Stomach (tissue), 9 donors: ENCODE measurements around the gene FRMD1. TPM values are rescaled to one million over a fixed set of nuclear protein-coding genes. Genes with fewer than 3 reads are reported as not detected.

Source experiments
- DNase-seq, 2 donors: peaks; one replicate each; pipeline versions ENCODE4 v3.0.0 to v3.0.0-alpha.2; 2013 to 2019
- H3K27ac ChIP-seq, 5 donors: fragments of 200-600 bp in 4 of 5; sonication (generic) in 4 of 5; one replicate each; pipeline ENCODE4 v1.5.1; 2013 to 2019; ENCODE audit warnings: mild to moderate bottlenecking in 1 of 5, moderate library complexity in 1 of 5
- H3K27me3 ChIP-seq, 3 donors: fragments of 200-600 bp; sonication (generic); one replicate each; pipeline ENCODE4 v1.5.1; 2017 to 2019; ENCODE audit warnings: mixed run types in 1 of 3
- H3K36me3 ChIP-seq, 4 donors: fragments of 200-600 bp; sonication (generic); 1 replicate in 3 of 4; 2 replicates in 1 of 4; pipeline ENCODE4 v1.5.1; 2016 to 2019
- H3K4me1 ChIP-seq, 4 donors: fragments of 200-600 bp; sonication (generic); one replicate each; pipeline ENCODE4 v1.5.1; 2016 to 2019
- H3K4me3 ChIP-seq, 4 donors: fragments of 200-600 bp; sonication (generic) in 3 of 4; one replicate each; pipeline ENCODE4 v1.5.1; 2016 to 2019; ENCODE audit warnings: mild to moderate bottlenecking in 1 of 4
- H3K9me3 ChIP-seq, 4 donors: fragments of 200-600 bp; sonication (generic); one replicate each; pipeline ENCODE4 v1.5.1; 2016 to 2019
- EP300 ChIP-seq: sonication (generic); formaldehyde crosslinking; IDR thresholded peaks from one replicate; pipeline ENCODE4 v1.6.1; 2017; ENCODE audit warnings: antibody characterized with exemption
- POLR2A ChIP-seq, 4 donors: fragments of 450-650 bp; IDR thresholded peaks; one replicate each; pipeline ENCODE4 v1.6.1; 2016; ENCODE audit warnings: antibody characterized with exemption in 4 of 4, control low read depth in 2 of 4, mild to moderate bottlenecking in 1 of 4, moderate library complexity in 1 of 4
- POLR2AphosphoS5 ChIP-seq, 3 donors: sonication (generic); formaldehyde crosslinking; IDR thresholded peaks; one replicate each; pipeline ENCODE4 v1.6.1; 2016; ENCODE audit warnings: antibody characterized with exemption in 3 of 3
- WGBS, 5 donors: extraction: QIAGEN DNeasy Blood & Tissue Kit in 3 of 5; methylation state at CpG; one replicate each; pipeline versions ENCODE4 v1.1.5 to v1.1.7; 2013 to 2018; 5-methylcytosine and 5-hydroxymethylcytosine counted together
- intact Hi-C: fragments of 100-400 bp; cut with DNase I; formaldehyde crosslinking; loops from one replicate; pipeline ENCODE4 v1.15.1; 2023; ENCODE audit warnings: low total_unique reads
- polyA plus RNA-seq, 3 donors: library from polyadenylated mRNA; stranded (reverse); fragments of 200-250 nt; gene quantifications; one replicate each; pipeline ENCODE4 v1.2.3, GENCODE V29; 2013
- total RNA-seq, 5 donors: library from RNA; depleted of rRNA; stranded (reverse); fragments of >200 nt; gene quantifications; one replicate each; pipeline versions ENCODE4 v1.1.0 to v1.2.3, GENCODE V29; 2014 to 2016
- TF ChIP-seq, protein P1 (sequence below), 7 experiments: fragments of 450-650 bp in 4 of 7; fragments of 200-600 bp in 3 of 7; sonication (generic) in 3 of 7; IDR thresholded peaks; one replicate each; pipeline ENCODE4 v1.5.1; 2016 to 2019; ENCODE audit warnings: antibody characterized with exemption in 7 of 7, control low read depth in 2 of 7, mild to moderate bottlenecking in 1 of 7
- donor health status: healthy with polysubstance abuse.
- donor health status: Bipolar disorder and iron deficiency.
- donor health status: healthy.

Gene FRMD1
- total and polyA plus RNA-seq, 8 donors = 0.43 to 42.9 (median 7.7) TPM

DNA sequence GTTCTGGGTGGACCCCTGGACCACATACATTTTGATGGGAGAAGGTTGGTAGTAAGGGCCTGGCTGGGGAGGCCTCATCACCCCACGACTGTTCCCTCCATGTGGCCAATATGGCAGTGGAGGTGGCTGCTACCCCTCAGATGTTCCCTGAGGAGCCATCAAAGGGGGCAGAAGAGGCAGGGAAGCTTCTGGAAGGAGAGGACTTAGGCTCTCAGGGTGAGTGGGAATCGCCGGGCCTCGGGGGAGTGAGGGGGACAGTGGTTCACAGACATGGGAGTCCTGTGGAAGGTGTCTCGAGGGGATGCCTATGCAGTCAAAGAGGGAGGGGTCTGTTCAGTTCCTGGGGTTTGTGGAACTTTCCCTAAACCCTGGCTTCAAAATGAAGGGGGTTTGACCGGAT, 32.9 kb upstream of the FRMD1 start:
- WGBS, 5 donors = 85 to 94% (median 90%) methylated on average over 6 of the region's 6 CpGs
- Histone ChIP-seq H3K27me3 (no peaks in the 10 kb centered on the region), H3K4me1 (peaks cover 0 to 13% (median 4%) of the 10 kb centered on the region in 4 donors), H3K36me3 (no peaks in the 10 kb centered on the region), H3K9me3 (no peaks in the 10 kb centered on the region), H3K27ac (no peak overlapping the region), H3K4me3 (no peak overlapping the region)
- intact Hi-C loops = no loop called here
- DNase-seq = no peak
- TF ChIP-seq POLR2AphosphoS5 (IDR thresholded peaks at IDR 0.05) (no peak), POLR2A (IDR thresholded peaks at IDR 0.05) (no peak), EP300 (no peak)
- TF ChIP-seq, protein P1, sequence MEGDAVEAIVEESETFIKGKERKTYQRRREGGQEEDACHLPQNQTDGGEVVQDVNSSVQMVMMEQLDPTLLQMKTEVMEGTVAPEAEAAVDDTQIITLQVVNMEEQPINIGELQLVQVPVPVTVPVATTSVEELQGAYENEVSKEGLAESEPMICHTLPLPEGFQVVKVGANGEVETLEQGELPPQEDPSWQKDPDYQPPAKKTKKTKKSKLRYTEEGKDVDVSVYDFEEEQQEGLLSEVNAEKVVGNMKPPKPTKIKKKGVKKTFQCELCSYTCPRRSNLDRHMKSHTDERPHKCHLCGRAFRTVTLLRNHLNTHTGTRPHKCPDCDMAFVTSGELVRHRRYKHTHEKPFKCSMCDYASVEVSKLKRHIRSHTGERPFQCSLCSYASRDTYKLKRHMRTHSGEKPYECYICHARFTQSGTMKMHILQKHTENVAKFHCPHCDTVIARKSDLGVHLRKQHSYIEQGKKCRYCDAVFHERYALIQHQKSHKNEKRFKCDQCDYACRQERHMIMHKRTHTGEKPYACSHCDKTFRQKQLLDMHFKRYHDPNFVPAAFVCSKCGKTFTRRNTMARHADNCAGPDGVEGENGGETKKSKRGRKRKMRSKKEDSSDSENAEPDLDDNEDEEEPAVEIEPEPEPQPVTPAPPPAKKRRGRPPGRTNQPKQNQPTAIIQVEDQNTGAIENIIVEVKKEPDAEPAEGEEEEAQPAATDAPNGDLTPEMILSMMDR (IDR thresholded peaks at IDR 0.05) = no peak

DNA sequence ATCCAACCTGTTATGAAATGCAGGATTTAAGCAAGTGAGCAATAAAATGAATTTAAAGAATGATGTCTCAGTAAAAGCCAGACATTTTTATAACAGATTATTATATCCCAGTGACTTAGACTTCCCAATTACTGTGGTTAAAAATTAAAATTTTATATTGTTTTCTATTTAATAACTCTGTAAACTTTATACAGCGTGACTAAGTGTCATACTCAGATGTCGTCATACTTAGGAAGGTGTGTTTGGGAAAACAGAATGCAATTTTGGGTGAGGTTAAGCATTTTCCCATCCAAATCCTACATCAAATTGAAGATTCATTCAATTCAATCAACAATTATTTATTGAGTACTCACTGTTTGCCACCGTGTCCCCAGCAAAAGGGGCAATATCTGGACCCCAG, 31.4 kb upstream of the FRMD1 start:
- Histone ChIP-seq H3K36me3 (no peaks in the 10 kb centered on the region), H3K4me3 (no peak overlapping the region), H3K9me3 (no peaks in the 10 kb centered on the region), H3K27me3 (no peaks in the 10 kb centered on the region), H3K4me1 (peaks cover 0 to 13% (median 4%) of the 10 kb centered on the region in 4 donors), H3K27ac (no peak overlapping the region)
- intact Hi-C loops = no loop called here
- DNase-seq = no peak
- WGBS, 5 donors = 63 to 93% (median 89%) methylated on average over 3 of the region's 3 CpGs
- TF ChIP-seq, protein P1 (IDR thresholded peaks at IDR 0.05) = no peak
- TF ChIP-seq EP300 = no peak
- no peak for TF ChIP-seq POLR2A (IDR thresholded peaks at IDR 0.05)
- TF ChIP-seq POLR2AphosphoS5 (IDR thresholded peaks at IDR 0.05) = no peak

DNA sequence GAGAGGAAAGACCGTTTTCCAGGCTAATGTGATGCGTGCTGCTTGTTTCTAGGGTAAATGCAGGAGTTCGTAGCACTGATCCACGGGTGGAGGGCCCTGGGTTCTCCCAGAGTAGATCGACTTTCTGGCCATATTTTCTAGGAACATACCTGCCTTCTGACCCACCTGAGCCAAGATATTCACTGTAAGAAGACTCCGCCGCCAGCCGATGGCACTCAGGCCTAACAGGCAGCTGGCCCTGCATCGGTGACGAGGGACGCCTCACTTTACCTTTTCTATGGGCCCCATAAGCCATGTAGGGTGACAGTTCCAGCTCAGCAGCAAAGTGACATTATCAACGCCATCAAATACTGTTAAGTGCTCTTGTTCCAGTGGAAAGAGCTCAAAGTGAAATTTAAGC, 30.2 kb upstream of the FRMD1 start:
- H3K9me3 ChIP-seq = no peaks in the 10 kb centered on the region
- DNase-seq = no peak
- H3K4me1 ChIP-seq = peaks cover 0 to 13% (median 4%) of the 10 kb centered on the region in 4 donors
- no peak for TF ChIP-seq POLR2AphosphoS5 (IDR thresholded peaks at IDR 0.05)
- H3K27me3 ChIP-seq = no peaks in the 10 kb centered on the region
- intact Hi-C loops = no loop called here
- WGBS, 5 donors = 90 to 96% (median 93%) methylated on average over 12 of the region's 12 CpGs
- H3K36me3 ChIP-seq = no peaks in the 10 kb centered on the region
- no peak overlapping the region for H3K27ac ChIP-seq
- H3K4me3 ChIP-seq = no peak overlapping the region

DNA sequence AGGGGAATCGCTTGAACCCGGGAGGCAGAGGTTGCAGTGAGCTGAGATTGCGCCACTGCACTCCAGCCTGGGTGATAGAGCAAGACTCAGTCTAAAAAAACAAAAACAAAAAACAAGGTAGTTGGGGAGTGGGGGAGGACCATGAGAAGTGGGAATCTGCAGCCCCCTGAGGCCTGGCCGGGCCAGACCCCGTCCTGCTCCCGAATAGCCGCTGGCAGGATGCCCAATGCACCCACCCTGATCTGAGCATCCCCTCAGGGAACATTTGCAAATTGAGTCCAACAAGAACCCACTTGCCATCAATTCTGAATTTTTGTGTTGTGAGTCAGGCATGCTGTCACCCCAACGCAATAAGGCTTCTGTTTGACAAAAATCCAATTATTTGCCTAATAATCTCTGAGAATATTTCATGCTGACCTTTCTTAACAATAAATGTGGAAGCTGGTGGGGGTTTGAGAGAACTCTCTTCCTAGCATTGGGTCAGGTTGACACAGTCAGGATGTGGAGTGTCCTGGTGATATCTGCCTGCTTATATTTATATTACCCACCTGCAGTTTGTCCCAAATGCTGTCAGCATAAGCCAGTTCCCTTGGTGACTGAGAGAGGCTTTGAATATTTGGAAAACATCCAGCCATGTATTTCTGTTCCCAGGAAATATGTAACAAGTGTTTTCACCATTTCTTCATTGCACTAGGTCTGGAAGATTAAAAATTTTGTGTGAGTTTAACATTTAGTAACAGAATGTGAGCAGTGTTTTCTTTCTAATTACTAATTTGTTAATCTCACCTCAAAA, 28.4 kb upstream of the FRMD1 start:
- no peak overlapping the region for H3K27ac ChIP-seq
- H3K27me3 ChIP-seq = peaks cover 0 to 8% (median 0%) of the 10 kb centered on the region in 3 donors
- no peak for TF ChIP-seq POLR2A (IDR thresholded peaks at IDR 0.05)
- TF ChIP-seq, protein P1 (IDR thresholded peaks at IDR 0.05) = no peak
- TF ChIP-seq EP300 = no peak
- TF ChIP-seq POLR2AphosphoS5 (IDR thresholded peaks at IDR 0.05) = no peak
- no peak for DNase-seq
- WGBS, 5 donors = 73 to 89% (median 80%) methylated on average over 8 of the region's 8 CpGs
- no peaks in the 10 kb centered on the region for H3K9me3 ChIP-seq
- H3K4me3 ChIP-seq = no peak overlapping the region
- H3K4me1 ChIP-seq = peaks cover 3 to 23% (median 6%) of the 10 kb centered on the region in 4 donors
- intact Hi-C loops = no loop called here
- no peaks in the 10 kb centered on the region for H3K36me3 ChIP-seq

DNA sequence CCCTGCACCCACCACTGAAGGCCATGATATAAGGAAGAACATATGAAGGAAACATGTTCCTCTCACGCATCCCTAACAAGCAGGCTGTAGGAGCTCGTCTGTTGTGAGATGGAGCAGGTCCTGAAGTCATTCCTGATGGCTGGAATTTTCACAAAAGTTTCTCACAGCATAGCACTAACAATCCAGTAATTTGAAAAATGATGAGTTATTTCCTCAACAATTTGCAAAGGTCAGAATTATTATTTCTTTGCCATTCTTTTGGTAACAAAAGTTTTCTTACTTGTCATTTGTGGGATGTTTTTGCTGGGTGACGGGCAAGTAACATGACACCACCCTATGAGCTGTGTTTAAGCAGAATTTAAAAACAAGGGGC, 27.6 kb upstream of the FRMD1 start:
- 75 to 91% (median 85%) methylated on average over 3 of the region's 3 CpGs for WGBS, 5 donors
- Histone ChIP-seq H3K4me3 (no peak overlapping the region), H3K27ac (no peak overlapping the region), H3K36me3 (no peaks in the 10 kb centered on the region), H3K4me1 (peaks cover 9 to 30% (median 13%) of the 10 kb centered on the region in 4 donors), H3K9me3 (no peaks in the 10 kb centered on the region), H3K27me3 (peaks cover 0 to 15% (median 6%) of the 10 kb centered on the region in 3 donors)
- intact Hi-C loops = no loop called here
- no peak for DNase-seq
- TF ChIP-seq POLR2A (IDR thresholded peaks at IDR 0.05) (no peak), POLR2AphosphoS5 (IDR thresholded peaks at IDR 0.05) (no peak), EP300 (no peak)
- TF ChIP-seq, protein P1 (IDR thresholded peaks at IDR 0.05) = no peak
